HEK293T (cell line): ENCODE measurements around the gene METTL16.
"Not testable (repeated sequence)": the region's sequence is repeated elsewhere in the genome, so short reads cannot be mapped to it uniquely, and the experiment has no call there.

Source experiments
- CTCF ChIA-PET: fragments of 350-600 bp; formaldehyde crosslinking; extraction: SDS; loops from one replicate; lab custom pipeline; 2021; ENCODE audit warnings: antibody characterized with exemption, inconsistent platforms; lab: Yijun Ruan, JAX
- POLR2A ChIA-PET: fragments of 350-600 bp; formaldehyde crosslinking; extraction: SDS; loops from one replicate; lab custom pipeline; 2020; ENCODE audit warnings: antibody characterized with exemption, inconsistent platforms; lab: Yijun Ruan, JAX
- DNase-seq: peaks from one replicate; pipeline ENCODE4 v3.0.0; 2012; ENCODE audit warnings: mixed read lengths; ENCODE audit errors: extremely low spot score
- ARNT ChIP-seq: fragments of 450-650 bp; IDR thresholded peaks from 2 replicates; pipeline ENCODE4 v1.6.1; 2017; ENCODE audit warnings: mild to moderate bottlenecking
- BHLHE40 ChIP-seq: fragments of 450-650 bp; IDR thresholded peaks from 2 replicates; pipeline ENCODE4 v1.6.1; 2016; ENCODE audit warnings: mild to moderate bottlenecking, moderate library complexity, borderline replicate concordance
- CTBP1 ChIP-seq: fragments of 450-650 bp; IDR thresholded peaks from 2 replicates; pipeline ENCODE4 v1.6.1; 2016; ENCODE audit warnings: borderline replicate concordance
- ELF4 ChIP-seq: fragments of 450-650 bp; IDR thresholded peaks from 2 replicates; pipeline ENCODE4 v1.6.1; 2017; ENCODE audit warnings: antibody characterized with exemption
- FOXA1 ChIP-seq: fragments of 450-650 bp; IDR thresholded peaks from 2 replicates; pipeline ENCODE4 v1.6.1; 2016; ENCODE audit warnings: mild to moderate bottlenecking
- FOXK2 ChIP-seq: fragments of 450-650 bp; IDR thresholded peaks from 2 replicates; pipeline ENCODE4 v1.6.1; 2016; ENCODE audit warnings: mild to moderate bottlenecking
- FOXM1 ChIP-seq: fragments of 450-650 bp; IDR thresholded peaks from 2 replicates; pipeline ENCODE4 v1.6.1; 2017; ENCODE audit warnings: mild to moderate bottlenecking, borderline replicate concordance
- HDGF ChIP-seq: fragments of 450-650 bp; IDR thresholded peaks from 2 replicates; pipeline ENCODE4 v1.6.1; 2017; ENCODE audit warnings: antibody characterized with exemption, borderline replicate concordance
- L3MBTL2 ChIP-seq: fragments of 450-650 bp; conservative IDR thresholded peaks from 2 replicates; pipeline ENCODE4 v1.6.1; 2016; ENCODE audit warnings: mild to moderate bottlenecking
- LEF1 ChIP-seq: fragments of 450-650 bp; IDR thresholded peaks from 2 replicates; pipeline ENCODE4 v1.6.1; 2017; ENCODE audit warnings: mild to moderate bottlenecking, borderline replicate concordance
- NFRKB ChIP-seq: fragments of 450-650 bp; IDR thresholded peaks from 2 replicates; pipeline ENCODE4 v1.6.1; 2016; ENCODE audit warnings: mild to moderate bottlenecking, moderate library complexity
- SP1 ChIP-seq: fragments of 450-650 bp; IDR thresholded peaks from 2 replicates; pipeline ENCODE4 v1.6.1; 2017
- SUZ12 ChIP-seq: fragments of 450-650 bp; IDR thresholded peaks from 2 replicates; pipeline ENCODE4 v1.6.1; 2016; ENCODE audit warnings: mild to moderate bottlenecking
- TARDBP ChIP-seq: fragments of 450-650 bp; IDR thresholded peaks from 2 replicates; pipeline ENCODE4 v1.6.1; 2016
- ZNF384 ChIP-seq: fragments of 450-650 bp; IDR thresholded peaks from 2 replicates; pipeline ENCODE4 v1.6.1; 2016
- TF ChIP-seq, protein P1 (sequence below): fragments of 450-650 bp; IDR thresholded peaks from 2 replicates; pipeline ENCODE4 v1.6.1; 2016

METTL16 gene

DNA sequence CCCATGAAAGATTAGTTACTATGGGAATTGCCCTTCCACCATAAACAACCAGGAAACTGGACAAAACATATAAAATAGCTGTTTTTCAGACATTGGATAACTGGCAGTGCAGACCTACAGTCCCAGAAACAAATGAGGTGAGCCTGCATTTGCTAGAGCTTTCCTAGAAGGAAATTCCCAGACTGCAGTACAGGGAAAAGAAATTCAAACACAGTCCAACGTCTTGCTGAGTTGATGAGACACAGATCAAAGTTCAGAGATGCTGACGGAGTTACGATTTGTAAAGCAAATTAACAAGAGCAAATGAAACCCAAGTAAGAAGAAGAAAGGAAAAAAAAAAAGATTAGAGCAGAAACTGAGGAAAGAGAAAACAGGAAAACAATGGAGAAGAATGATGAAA is 69.5 kb downstream of the METTL16 start:
- no peak for DNase-seq
- TF ChIP-seq FOXM1 (no peak), HDGF (no peak), ARNT (no peak), BHLHE40 (no peak), SP1 (no peak), ZNF384 (no peak), LEF1 (no peak), NFRKB (no peak), ELF4 (no peak)
- TF ChIP-seq, protein P1, sequence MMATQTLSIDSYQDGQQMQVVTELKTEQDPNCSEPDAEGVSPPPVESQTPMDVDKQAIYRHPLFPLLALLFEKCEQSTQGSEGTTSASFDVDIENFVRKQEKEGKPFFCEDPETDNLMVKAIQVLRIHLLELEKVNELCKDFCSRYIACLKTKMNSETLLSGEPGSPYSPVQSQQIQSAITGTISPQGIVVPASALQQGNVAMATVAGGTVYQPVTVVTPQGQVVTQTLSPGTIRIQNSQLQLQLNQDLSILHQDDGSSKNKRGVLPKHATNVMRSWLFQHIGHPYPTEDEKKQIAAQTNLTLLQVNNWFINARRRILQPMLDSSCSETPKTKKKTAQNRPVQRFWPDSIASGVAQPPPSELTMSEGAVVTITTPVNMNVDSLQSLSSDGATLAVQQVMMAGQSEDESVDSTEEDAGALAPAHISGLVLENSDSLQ = no peak
- CTCF ChIA-PET = no interaction called here
- POLR2A ChIA-PET = no interaction called here

DNA sequence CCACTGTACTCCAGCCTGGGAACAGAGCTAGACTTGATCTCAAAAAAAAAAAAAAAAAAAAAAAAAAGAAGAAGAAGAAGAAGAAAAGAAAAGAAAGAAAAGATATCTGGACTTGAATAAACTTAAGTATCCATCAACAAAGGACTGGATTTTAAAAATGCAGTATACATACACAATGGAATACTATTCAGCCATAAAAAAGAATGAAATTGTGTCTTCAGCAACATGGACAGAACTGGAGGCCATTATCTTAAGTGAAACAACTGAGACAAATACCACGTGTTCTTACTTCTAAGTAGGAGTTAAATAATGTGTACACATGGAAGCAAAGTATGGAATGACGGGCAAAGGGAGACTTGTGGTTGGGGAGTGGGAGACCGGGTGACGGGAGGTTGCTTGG is 70.8 kb downstream of the METTL16 start:
- no peak for DNase-seq
- TF ChIP-seq FOXK2 (no peak), SP1 (no peak), LEF1 (no peak), ELF4 (no peak), NFRKB (no peak), TARDBP (no peak), SUZ12 (no peak)
- CTCF ChIA-PET = interaction anchor here (0.6 kb wide), 1 partner anchor 48 kb away, joined by 3 read pairs; no protein-coding TSS in a partner anchor
- POLR2A ChIA-PET = no interaction called here

DNA sequence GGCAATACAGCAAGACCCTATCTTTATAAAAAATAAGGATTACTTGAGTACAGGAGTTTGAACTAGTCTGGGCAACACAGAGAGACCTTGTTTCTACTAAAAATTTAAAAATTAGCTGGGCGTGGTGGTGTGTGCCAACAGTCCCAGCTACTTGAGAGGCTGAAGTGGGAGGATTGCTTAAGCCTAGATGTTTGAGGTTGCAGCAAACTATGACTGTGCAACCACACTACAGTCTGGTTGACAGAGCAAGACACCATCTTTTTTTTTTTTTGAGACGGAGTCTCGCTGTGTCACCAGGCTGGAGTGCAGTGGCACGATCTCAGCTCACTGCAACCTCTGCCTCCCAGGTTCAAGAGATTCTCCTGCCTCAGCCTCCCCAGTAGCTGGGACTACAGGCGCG is 71.7 kb downstream of the METTL16 start:
- DNase-seq, CTCF ChIA-PET, POLR2A ChIA-PET: not testable (repeated sequence)

DNA sequence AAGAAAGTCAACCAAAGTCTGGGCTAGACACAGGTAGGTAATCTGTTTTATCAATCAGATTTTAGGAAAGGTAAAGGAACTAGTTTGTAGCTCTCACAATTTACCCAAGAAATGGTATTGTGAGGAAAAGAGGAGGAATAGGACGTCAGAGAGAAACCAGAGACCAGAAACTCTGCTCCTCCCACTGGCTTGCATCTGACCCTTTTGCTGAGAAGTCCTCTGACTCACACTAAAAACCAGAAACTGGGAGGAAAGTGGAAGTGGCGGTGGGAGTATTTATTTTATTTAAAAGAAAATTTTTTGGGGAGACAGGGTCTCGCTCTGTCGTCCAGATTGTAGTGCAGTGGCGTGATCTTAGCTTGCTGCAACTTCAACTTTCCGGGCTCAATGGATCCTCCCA is 72.9 kb downstream of the METTL16 start:
- CTCF ChIA-PET = no interaction called here
- POLR2A ChIA-PET = no interaction called here
- no peak for DNase-seq

DNA sequence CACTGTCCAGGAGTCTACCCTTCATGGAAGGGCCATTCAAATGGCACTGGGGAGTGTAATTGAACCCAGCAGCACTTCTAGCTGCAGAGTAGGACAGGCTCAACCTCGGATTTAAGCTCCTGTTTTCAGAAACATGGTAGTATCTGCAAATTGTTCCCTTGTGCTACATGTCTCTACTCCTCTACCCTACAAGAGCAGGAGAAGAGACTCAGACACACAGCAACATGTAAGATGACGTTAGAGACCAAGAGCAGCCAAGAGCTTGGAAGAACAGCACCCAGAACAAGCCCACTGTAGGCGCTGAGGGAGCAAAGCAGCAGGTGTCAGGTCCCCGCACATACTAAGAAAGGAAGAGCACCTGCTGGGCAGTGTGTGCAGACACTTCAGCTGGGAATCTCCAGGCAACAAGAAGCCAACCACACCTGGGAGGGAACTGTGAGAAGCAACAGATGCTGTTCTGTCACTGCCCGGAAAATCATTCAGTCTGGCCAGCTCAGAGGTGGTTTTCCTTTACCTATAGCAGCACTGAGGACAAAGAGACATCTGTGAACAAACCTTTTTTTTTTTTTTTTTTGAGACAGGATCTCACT is 75.3 kb downstream of the METTL16 start:
- POLR2A ChIA-PET = no interaction called here
- no peak for DNase-seq
- TF ChIP-seq BHLHE40 (no peak), SP1 (no peak), LEF1 (no peak), CTBP1 (no peak), FOXM1 (no peak), ZNF384 (no peak), ARNT (no peak), ELF4 (no peak), TARDBP (no peak), HDGF (no peak), FOXA1 (no peak), FOXK2 (no peak), L3MBTL2 (no peak)
- CTCF ChIA-PET = no interaction called here

More for the DNA sequence above, 72.9 kb downstream of the METTL16 start:
- TF ChIP-seq BHLHE40 (no peak), FOXM1 (no peak), L3MBTL2 (no peak), TARDBP (no peak), ZNF384 (no peak), FOXK2 (no peak), NFRKB (no peak), SP1 (no peak), FOXA1 (no peak)

DNA sequence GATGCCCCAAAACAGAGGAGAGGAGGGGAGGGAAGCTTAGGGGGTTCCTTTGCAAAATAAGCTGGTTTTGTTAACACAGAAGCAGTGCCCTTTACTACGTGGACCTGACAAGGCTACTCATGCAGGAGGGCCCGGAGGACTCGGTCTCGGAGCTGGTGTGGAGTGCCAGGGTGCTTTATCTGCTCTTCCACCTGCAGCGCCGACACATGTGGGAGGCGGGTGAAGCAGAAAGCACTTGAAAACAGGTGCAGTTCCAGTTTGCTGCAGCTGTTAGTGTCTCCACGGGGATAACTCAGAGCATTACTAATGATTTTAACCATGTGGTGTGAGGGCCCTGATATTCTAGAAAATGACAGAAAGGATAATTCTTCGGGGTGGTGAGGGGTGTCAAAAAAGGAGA is 75.8 kb downstream of the METTL16 start:
- CTCF ChIA-PET = interaction anchor here (0.6 kb wide), 1 partner anchor 14 kb away, joined by 3 read pairs; no protein-coding TSS in a partner anchor
- DNase-seq = no peak
- TF ChIP-seq FOXM1 (no peak), NFRKB (no peak), FOXK2 (no peak), CTBP1 (no peak), SUZ12 (no peak), TARDBP (no peak), L3MBTL2 (no peak), ELF4 (no peak), ARNT (no peak), BHLHE40 (no peak), LEF1 (no peak)
- POLR2A ChIA-PET = no interaction called here

DNA sequence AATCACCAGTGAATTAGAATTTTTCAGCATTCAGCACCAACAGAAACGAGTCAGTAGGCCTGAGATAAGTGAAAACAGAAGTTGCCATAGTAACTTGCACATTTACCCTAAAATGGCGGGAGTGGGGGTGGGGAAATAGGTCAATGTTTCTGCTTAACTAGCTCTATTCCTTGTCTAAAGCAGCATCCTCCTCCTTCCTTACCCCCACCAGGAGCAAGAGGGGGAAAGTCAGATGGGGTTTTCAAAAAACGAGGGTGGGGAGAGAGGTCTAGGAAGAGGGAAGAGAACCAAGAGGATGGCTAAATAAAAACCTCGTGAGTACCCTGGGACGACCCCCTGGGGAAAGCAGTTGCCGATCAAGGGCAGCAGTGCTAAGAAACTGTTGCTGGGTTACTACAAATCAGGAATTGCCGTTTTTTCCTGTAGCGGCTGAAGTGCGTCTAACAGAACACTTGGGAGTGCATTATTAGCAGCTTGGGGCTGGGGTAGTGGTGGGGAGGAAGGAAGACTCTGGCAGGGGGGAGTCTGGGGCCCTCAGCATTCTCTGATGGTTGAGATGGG is 76.4 kb downstream of the METTL16 start:
- DNase-seq = no peak
- CTCF ChIA-PET = interaction anchor here (0.6 kb wide), 1 partner anchor 13 kb away, joined by 3 read pairs; no protein-coding TSS in a partner anchor
- no peak for TF ChIP-seq CTBP1
- no peak for TF ChIP-seq ZNF384
- no peak for TF ChIP-seq ARNT
- TF ChIP-seq SUZ12 = no peak
- TF ChIP-seq SP1 = no peak
- TF ChIP-seq LEF1 = no peak
- TF ChIP-seq, protein P1 = no peak
- TF ChIP-seq FOXM1 = no peak
- POLR2A ChIA-PET = no interaction called here
